Measurements from ENCODE around the gene GRM3.

Gene GRM3

DNA sequence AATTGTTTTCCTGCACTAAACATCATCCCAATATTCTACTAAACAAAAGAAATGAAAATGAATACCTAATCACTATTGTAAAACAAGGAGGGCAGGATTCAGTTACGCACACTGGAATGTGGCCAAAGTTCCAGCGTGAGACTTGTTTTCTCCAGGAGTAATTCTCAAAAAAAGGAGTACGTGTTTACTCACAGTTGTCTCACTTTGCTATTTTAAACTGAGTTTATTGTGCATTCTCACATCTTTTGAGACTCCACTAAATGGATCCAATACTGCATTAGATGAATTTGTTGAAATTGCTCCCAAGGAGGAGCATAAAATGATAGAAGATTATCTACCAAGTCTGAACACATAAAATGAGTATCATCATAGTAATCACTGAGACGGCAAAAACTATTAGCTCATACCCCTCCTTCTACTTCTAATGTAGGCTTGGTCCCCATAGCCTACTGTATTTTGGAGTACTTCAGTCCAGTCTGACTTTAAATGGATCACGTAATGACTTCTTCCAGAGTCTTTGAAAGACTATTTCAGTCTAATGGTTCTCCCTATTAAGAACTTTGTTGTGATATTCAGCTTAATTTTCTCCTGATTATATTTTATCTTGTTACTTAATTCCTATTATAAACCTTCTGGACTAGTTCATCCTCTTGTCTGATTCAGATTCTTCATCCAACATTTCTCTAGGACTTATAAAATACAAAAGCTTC is 3.8 kb downstream of the GRM3 start:
- H4K20me1 ChIP-seq: no peaks in the 10 kb centered on the region
- peaks cover 0 to 10% (median 4%) of the 10 kb centered on the region in 11 experiments; a peak in 7 of 22 replicates for H3K9me3 ChIP-seq (replicated peaks in 1 of 11)
- no peak overlapping the region for H3K4me3 ChIP-seq
- no peak for TF ChIP-seq Cebpa-rat (IDR thresholded peaks at IDR 0.05)
- H3K36me3 ChIP-seq: no peaks in the 10 kb centered on the region
- no peak overlapping the region for H3K4me2 ChIP-seq
- no peaks in the 10 kb centered on the region for H3K27me3 ChIP-seq
- no peak overlapping the region for H3K9ac ChIP-seq
- no peaks in the 10 kb centered on the region for H3K4me1 ChIP-seq
- no peak overlapping the region for H3K27ac ChIP-seq

DNA sequence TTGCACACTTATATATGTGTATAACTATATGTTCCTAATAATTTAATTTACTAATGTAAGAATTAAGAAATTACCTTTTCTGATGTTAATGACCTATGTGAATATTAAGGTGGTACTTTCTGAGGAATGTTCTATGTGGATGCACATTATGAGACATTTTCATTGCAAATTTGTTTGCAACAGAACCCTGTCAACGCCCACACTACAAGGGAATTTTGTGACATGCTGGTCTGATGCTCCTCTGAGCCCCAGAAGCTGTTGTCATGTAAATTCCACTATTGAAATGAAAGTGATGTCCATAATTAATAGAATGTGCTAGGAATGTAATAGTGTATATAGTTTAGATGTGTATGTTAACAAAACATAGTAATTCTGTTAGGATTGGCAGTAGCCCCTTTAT is 4.5 kb downstream of the GRM3 start:
- Histone ChIP-seq H3K27ac (no peak overlapping the region), H3K4me1 (no peaks in the 10 kb centered on the region), H3K9me3 (replicated peaks in 1 of 11) (peaks cover 0 to 10% (median 4%) of the 10 kb centered on the region in 11 experiments; a peak in 7 of 22 replicates), H3K4me3 (no peak overlapping the region), H3K4me2 (no peak overlapping the region), H3K9ac (no peak overlapping the region), H3K36me3 (no peaks in the 10 kb centered on the region), H3K27me3 (no peaks in the 10 kb centered on the region), H4K20me1 (no peaks in the 10 kb centered on the region)
- TF ChIP-seq Cebpa-rat (IDR thresholded peaks at IDR 0.05): no peak

DNA sequence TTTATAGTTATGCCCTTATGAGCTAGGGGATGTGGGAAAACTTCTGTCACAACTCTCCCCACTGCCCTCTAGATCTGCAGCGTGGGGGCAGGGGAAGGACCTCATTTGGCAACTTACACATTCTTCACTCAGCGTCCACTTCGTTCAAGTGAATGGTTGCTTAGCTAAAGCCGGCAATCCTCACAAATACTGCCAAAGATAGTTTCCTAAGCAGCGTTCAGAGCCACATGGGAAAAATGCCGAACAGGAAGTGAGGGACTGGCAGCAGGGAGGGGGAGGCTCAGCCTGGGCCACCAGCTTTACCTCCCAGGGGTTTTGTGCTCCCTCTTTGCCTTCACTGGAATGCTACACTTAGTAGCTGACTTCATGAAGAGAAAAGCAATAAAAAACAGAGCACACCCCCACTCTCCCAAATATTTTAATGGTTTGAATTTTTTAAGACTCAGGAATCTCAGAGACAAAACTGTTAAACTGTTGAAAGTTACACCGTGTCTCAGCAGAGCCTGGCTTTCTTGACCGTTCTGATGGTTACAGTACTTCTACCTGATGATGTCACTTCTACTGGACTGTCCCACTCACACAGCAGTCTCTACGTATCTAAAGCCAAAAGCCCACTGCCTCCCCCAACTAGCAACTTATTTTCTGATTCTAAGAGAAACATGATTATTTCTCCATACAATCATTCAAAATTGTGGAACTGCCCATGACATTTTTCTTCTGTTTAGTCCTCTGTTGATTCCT is 10.4 kb downstream of the GRM3 start:
- no peaks in the 10 kb centered on the region for H4K20me1 ChIP-seq
- no peak overlapping the region for H3K4me2 ChIP-seq
- no peak overlapping the region for H3K27ac ChIP-seq
- H3K4me3 ChIP-seq: no peak overlapping the region
- TF ChIP-seq Cebpa-rat (IDR thresholded peaks at IDR 0.05): no peak
- H3K9me3 ChIP-seq (replicated peaks in 1 of 11): no peaks in the 10 kb centered on the region
- no peak overlapping the region for H3K9ac ChIP-seq
- H3K27me3 ChIP-seq: no peaks in the 10 kb centered on the region
- no peaks in the 10 kb centered on the region for H3K36me3 ChIP-seq
- no peaks in the 10 kb centered on the region for H3K4me1 ChIP-seq

DNA sequence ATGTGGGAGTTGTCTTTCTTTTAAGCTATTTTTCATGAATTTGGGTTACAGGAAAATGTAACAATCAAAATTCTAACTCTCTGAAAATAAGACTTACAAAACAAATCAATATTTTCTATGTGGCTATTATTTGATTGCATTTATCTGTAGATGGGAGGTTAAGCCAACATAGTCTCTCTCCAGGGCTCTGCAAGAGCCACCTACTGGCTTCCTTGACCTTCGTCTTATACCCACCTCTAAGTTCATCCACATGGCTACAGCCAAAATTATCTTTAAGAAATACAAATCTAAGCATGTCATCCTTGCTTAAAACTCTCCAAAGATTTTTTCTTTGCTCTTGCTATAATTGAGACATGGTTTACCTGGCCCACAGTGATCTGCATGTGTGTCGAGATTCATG is 14.2 kb downstream of the GRM3 start:
- Histone ChIP-seq H3K4me3 (no peak overlapping the region), H3K36me3 (no peaks in the 10 kb centered on the region), H3K27ac (no peak overlapping the region), H3K9me3 (replicated peaks in 1 of 11) (no peaks in the 10 kb centered on the region), H3K9ac (no peak overlapping the region), H3K27me3 (no peaks in the 10 kb centered on the region), H3K4me2 (no peak overlapping the region), H4K20me1 (no peaks in the 10 kb centered on the region), H3K4me1 (no peaks in the 10 kb centered on the region)
- no peak for TF ChIP-seq Cebpa-rat (IDR thresholded peaks at IDR 0.05)

DNA sequence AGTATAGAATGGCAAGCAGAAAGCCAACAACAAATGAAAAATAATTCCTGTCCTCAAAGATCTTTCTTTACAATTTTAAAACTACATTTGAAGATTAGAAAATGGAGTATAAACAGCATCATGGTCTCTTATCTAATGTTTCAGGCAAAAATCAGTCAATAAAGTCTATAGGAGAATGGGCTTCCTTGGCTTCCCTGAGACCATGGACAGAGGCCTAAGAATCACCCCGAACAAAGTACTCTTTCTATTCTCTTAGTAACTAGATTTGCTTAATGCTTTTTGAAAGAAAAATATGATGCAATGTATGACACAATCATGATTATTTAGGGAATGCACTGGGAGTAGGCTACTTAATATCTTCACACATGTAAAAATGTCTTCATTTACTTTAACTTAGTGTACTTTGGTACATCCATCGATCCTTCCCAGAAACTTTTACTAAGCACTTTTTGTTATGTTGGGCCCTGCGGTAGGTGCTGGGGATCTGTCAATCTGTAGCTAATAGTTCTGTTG is 17.3 kb downstream of the GRM3 start:
- Histone ChIP-seq H3K4me2 (no peak overlapping the region), H3K27me3 (no peaks in the 10 kb centered on the region), H3K4me3 (no peak overlapping the region), H4K20me1 (no peaks in the 10 kb centered on the region), H3K4me1 (no peaks in the 10 kb centered on the region), H3K27ac (no peak overlapping the region), H3K36me3 (no peaks in the 10 kb centered on the region), H3K9ac (no peak overlapping the region), H3K9me3 (replicated peaks in 1 of 11) (no peaks in the 10 kb centered on the region)
- no peak for TF ChIP-seq Cebpa-rat (IDR thresholded peaks at IDR 0.05)

DNA sequence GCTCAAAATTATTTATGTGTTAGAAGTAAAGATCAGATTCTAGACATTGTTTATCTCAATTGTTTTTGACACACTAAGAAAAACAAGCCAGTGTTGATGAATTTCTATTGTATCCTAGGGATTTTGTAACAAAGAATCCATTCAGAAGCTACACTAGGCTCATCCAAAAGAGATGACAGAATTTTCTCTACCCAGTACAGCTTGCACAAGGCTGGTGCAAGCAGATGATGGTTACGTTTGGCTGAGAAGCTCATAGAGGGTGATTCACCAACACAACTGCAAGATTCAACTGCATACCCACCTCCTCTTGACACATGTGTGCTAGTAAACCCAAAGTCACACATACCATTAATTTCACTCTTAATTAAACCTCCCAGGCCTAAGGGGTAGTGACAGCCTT is 20.8 kb downstream of the GRM3 start:
- Histone ChIP-seq H3K27ac (no peak overlapping the region), H3K4me3 (no peak overlapping the region), H3K4me2 (no peak overlapping the region), H4K20me1 (no peaks in the 10 kb centered on the region), H3K9me3 (replicated peaks in 1 of 11) (no peaks in the 10 kb centered on the region), H3K36me3 (no peaks in the 10 kb centered on the region), H3K4me1 (no peaks in the 10 kb centered on the region), H3K27me3 (no peaks in the 10 kb centered on the region), H3K9ac (no peak overlapping the region)
- no peak for TF ChIP-seq Cebpa-rat (IDR thresholded peaks at IDR 0.05)

DNA sequence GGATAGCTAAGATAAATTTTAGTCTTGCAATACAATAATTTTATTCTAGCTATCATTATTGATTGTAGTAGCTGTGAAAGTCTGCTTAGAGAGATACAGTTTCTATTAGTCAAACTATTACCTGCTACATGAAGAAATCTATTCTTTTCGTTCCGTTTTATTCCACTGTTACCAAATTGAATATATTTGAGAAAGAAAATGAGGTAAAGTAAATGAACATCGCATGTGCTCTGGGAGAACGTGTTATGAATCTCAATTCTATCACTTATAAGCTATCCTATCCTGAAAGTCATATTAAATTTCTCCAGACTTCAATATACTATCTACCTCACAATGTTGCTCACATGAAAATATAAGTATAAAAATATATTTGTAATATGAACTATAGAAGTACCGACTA is 21.3 kb downstream of the GRM3 start:
- no peaks in the 10 kb centered on the region for H3K9me3 ChIP-seq (replicated peaks in 1 of 11)
- H3K4me2 ChIP-seq: no peak overlapping the region
- no peaks in the 10 kb centered on the region for H3K36me3 ChIP-seq
- H3K4me1 ChIP-seq: no peaks in the 10 kb centered on the region
- no peak overlapping the region for H3K27ac ChIP-seq
- H4K20me1 ChIP-seq: no peaks in the 10 kb centered on the region
- TF ChIP-seq Cebpa-rat (IDR thresholded peaks at IDR 0.05): no peak
- no peak overlapping the region for H3K4me3 ChIP-seq
- no peak overlapping the region for H3K9ac ChIP-seq
- H3K27me3 ChIP-seq: no peaks in the 10 kb centered on the region

DNA sequence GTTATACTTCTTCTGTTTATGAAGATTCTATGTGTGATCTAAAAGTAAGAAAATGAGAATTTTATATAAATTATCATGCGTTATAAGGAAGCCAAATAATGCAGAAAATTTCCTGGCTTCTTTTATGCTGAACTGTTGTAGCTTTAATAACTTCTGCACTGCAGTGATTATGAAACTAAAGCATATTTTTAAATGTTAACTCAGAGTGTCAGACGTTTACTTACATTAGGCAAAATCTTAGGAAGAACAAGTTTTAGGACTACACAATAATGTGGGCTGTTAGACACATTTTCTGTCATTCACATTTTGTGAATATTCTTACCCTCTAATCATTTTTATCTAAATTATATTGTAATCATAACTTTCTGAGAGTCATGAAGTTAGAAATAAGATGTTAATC is 22.0 kb downstream of the GRM3 start:
- no peaks in the 10 kb centered on the region for H3K4me1 ChIP-seq
- no peak overlapping the region for H3K9ac ChIP-seq
- H3K27me3 ChIP-seq: no peaks in the 10 kb centered on the region
- no peaks in the 10 kb centered on the region for H3K9me3 ChIP-seq (replicated peaks in 1 of 11)
- no peak overlapping the region for H3K27ac ChIP-seq
- no peaks in the 10 kb centered on the region for H3K36me3 ChIP-seq
- no peak overlapping the region for H3K4me2 ChIP-seq
- H3K4me3 ChIP-seq: no peak overlapping the region
- no peaks in the 10 kb centered on the region for H4K20me1 ChIP-seq
- no peak for TF ChIP-seq Cebpa-rat (IDR thresholded peaks at IDR 0.05)

DNA sequence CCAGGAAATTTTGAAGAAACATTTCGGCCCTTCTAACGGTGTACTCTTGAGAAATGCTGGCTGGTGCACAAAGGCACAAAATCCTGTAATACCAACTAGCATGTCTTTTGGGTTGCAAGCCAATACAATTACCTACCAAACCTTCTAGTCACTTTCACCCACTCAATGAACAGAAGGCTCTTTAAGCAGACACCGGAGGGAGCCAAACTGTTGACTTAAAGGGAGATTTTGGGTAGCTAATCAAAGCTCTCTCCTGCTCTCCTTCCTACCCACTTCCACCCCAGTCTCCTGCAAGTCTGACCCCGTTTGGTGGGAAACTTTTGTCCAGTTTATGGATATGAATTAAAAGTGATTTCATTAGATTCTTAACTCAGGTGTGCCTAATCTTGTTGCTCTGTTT is 24.0 kb downstream of the GRM3 start:
- Histone ChIP-seq H4K20me1 (no peaks in the 10 kb centered on the region), H3K36me3 (no peaks in the 10 kb centered on the region), H3K9ac (no peak overlapping the region), H3K27me3 (no peaks in the 10 kb centered on the region), H3K4me1 (no peaks in the 10 kb centered on the region), H3K4me2 (no peak overlapping the region), H3K27ac (no peak overlapping the region), H3K9me3 (replicated peaks in 1 of 11) (no peaks in the 10 kb centered on the region), H3K4me3 (no peak overlapping the region)
- TF ChIP-seq Cebpa-rat (IDR thresholded peaks at IDR 0.05): no peak

DNA sequence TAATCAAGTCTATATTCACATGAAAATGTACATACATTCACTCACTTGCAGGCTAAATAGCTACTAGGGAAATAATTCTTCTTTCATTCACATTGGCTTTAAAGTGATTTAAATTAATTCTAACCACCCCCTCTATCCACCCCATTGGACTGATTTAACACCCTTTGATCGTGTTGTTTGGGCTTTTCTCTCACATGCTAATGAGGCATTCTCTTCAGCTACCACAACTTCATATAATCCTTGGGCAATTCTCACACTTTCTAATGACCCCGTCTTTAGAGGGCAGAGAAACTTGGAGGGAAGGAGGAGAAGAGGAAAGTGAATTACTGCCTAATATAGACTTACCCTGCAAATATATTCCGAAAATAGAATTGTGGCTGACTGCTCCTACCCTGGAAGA is 24.6 kb downstream of the GRM3 start:
- H3K27ac ChIP-seq: no peak overlapping the region
- H3K9me3 ChIP-seq (replicated peaks in 1 of 11): no peaks in the 10 kb centered on the region
- H3K36me3 ChIP-seq: no peaks in the 10 kb centered on the region
- H3K9ac ChIP-seq: no peak overlapping the region
- no peaks in the 10 kb centered on the region for H4K20me1 ChIP-seq
- H3K4me2 ChIP-seq: no peak overlapping the region
- H3K4me3 ChIP-seq: no peak overlapping the region
- no peaks in the 10 kb centered on the region for H3K4me1 ChIP-seq
- no peak for TF ChIP-seq Cebpa-rat (IDR thresholded peaks at IDR 0.05)
- H3K27me3 ChIP-seq: no peaks in the 10 kb centered on the region
